Gastroesophageal sphincter (tissue), 4 donors: ENCODE results near the gene MLLT10. TPM values are rescaled to one million over a fixed set of nuclear protein-coding genes. Genes with fewer than 3 reads are reported as not detected.
"Not testable (repeated sequence)": the region's sequence is repeated elsewhere in the genome, so short reads cannot be mapped to it uniquely, and the experiment has no call there.

Experiments used
- ATAC-seq: fragments of 150-250 bp; one replicate; pipeline ENCODE4 v1.9.1; 2016; ENCODE audit warnings: mild to moderate bottlenecking, moderate library complexity
- H3K27ac ChIP-seq, 4 donors: fragments of 200-600 bp; sonication (generic) in 3 of 4; 1 replicate in 3 of 4; 2 replicates in 1 of 4; pipeline ENCODE4 v1.5.1; 2016 to 2019
- H3K27me3 ChIP-seq: fragments of 200-600 bp; sonication (generic); one replicate; pipeline ENCODE4 v1.5.1; 2019
- H3K36me3 ChIP-seq, 2 donors: fragments of 200-600 bp; sonication (generic); one replicate each; pipeline ENCODE4 v1.5.1; 2019; ENCODE audit warnings: control low read depth in 1 of 2
- H3K4me1 ChIP-seq, 3 donors: fragments of 200-600 bp; sonication (generic); 1 replicate in 2 of 3; 2 replicates in 1 of 3; pipeline ENCODE4 v1.5.1; 2016 to 2019; ENCODE audit warnings: control low read depth in 2 of 3
- H3K4me3 ChIP-seq, 2 donors: fragments of 200-600 bp; sonication (generic); one replicate each; pipeline ENCODE4 v1.5.1; 2019; ENCODE audit warnings: mild to moderate bottlenecking in 1 of 2, moderate library complexity in 1 of 2
- H3K9me3 ChIP-seq, 3 donors: fragments of 200-600 bp; sonication (generic); one replicate each; pipeline ENCODE4 v1.5.1; 2017 to 2019; ENCODE audit warnings: control low read depth in 2 of 3
- CTCF ChIP-seq, 4 experiments: fragments of 200-600 bp in 2 of 4; fragments of 450-650 bp in 2 of 4; sonication (generic) in 1 of 4; IDR thresholded peaks; one replicate each; pipeline ENCODE4 v1.5.1; 2017 to 2019; ENCODE audit warnings: antibody characterized with exemption in 4 of 4, mild to moderate bottlenecking in 2 of 4, moderate library complexity in 2 of 4
- EP300 ChIP-seq: sonication (generic); formaldehyde crosslinking; IDR thresholded peaks from one replicate; pipeline ENCODE4 v1.6.1; 2017; ENCODE audit warnings: antibody characterized with exemption, mild to moderate bottlenecking
- POLR2A ChIP-seq, 2 donors: fragments of 450-650 bp; IDR thresholded peaks; one replicate each; pipeline ENCODE4 v1.6.1; 2017; ENCODE audit warnings: antibody characterized with exemption in 2 of 2, mild to moderate bottlenecking in 2 of 2, moderate library complexity in 1 of 2
- POLR2AphosphoS5 ChIP-seq: sonication (generic); formaldehyde crosslinking; IDR thresholded peaks from one replicate; pipeline ENCODE4 v1.6.1; 2017; ENCODE audit warnings: antibody characterized with exemption
- WGBS, 2 donors: methylation state at CpG; one replicate each; pipeline ENCODE4 v1.1.5; 2018; ENCODE audit warnings: low coverage in 1 of 2; 5-methylcytosine and 5-hydroxymethylcytosine counted together
- total RNA-seq, 4 donors: library from RNA; depleted of rRNA; stranded (reverse); fragments of >200 nt; gene quantifications; one replicate each; pipeline ENCODE4 v1.1.0, GENCODE V29; 2016

Gene MLLT10
- total RNA-seq, 4 donors from 2014 or later = 27.2 to 52.1 (median 39.0) TPM

- no peak overlapping the region for H3K27ac ChIP-seq
- no peak for ATAC-seq
- H3K36me3 ChIP-seq = peaks cover 0 to 70% of the 10 kb centered on the region in 2 donors
- no peak for TF ChIP-seq POLR2A (IDR thresholded peaks at IDR 0.05)
- TF ChIP-seq POLR2AphosphoS5 = no peak
- no peak for TF ChIP-seq CTCF (IDR thresholded peaks at IDR 0.05)
- no peak for TF ChIP-seq EP300
- no peaks in the 10 kb centered on the region for H3K27me3 ChIP-seq
- no peaks in the 10 kb centered on the region for H3K9me3 ChIP-seq
- WGBS, 2 donors = 85 to 86% methylated on average over 3 to 6 of the region's 6 CpGs
- peaks cover 0 to 25% (median 0%) of the 10 kb centered on the region in 3 donors for H3K4me1 ChIP-seq
- H3K4me3 ChIP-seq = no peak overlapping the region
These were observed 13.2 kb downstream of the MLLT10 start for GRCh38 chr10:21547246-21547645.

GRCh38 chr10:21552638-21553037 lies 18.6 kb downstream of the MLLT10 start:
- Histone ChIP-seq H3K9me3 (no peaks in the 10 kb centered on the region), H3K36me3 (peaks cover 0 to 54% of the 10 kb centered on the region in 2 donors), H3K4me3 (no peak overlapping the region), H3K4me1 (peaks cover 0 to 40% (median 0%) of the 10 kb centered on the region in 3 donors), H3K27ac (no peak overlapping the region), H3K27me3 (no peaks in the 10 kb centered on the region)
- no peak for ATAC-seq
- WGBS, 2 donors = 91% methylated on average over 8 of the region's 8 CpGs; no CpG with 5 or more reads in 1 of the 2 donors
- TF ChIP-seq EP300 (no peak), POLR2AphosphoS5 (no peak), CTCF (IDR thresholded peaks at IDR 0.05) (no peak), POLR2A (IDR thresholded peaks at IDR 0.05) (no peak)

- peaks cover 0 to 54% of the 10 kb centered on the region in 2 donors for H3K36me3 ChIP-seq
- TF ChIP-seq EP300 (no peak), POLR2AphosphoS5 (no peak), POLR2A (IDR thresholded peaks at IDR 0.05) (no peak), CTCF (IDR thresholded peaks at IDR 0.05) (no peak)
These were observed 22.5 kb downstream of the MLLT10 start for GRCh38 chr10:21556527-21556926.

GRCh38 chr10:21558984-21559383 lies 25.0 kb downstream of the MLLT10 start:
- not testable (repeated sequence) for H3K27ac ChIP-seq, H3K27me3 ChIP-seq, H3K9me3 ChIP-seq, ATAC-seq, H3K4me3 ChIP-seq
- Histone ChIP-seq H3K36me3 (peaks cover 0 to 34% of the 10 kb centered on the region in 2 donors), H3K4me1 (peaks cover 0 to 26% (median 0%) of the 10 kb centered on the region in 3 donors)
- 97 to 98% methylated on average over 3 to 4 of the region's 7 CpGs for WGBS, 2 donors

More at GRCh38 chr10:21556527-21556926, 22.5 kb downstream of the MLLT10 start:
- Histone ChIP-seq H3K4me3 (no peak overlapping the region), H3K4me1 (peaks cover 0 to 27% (median 0%) of the 10 kb centered on the region in 3 donors), H3K9me3 (no peaks in the 10 kb centered on the region), H3K27me3 (no peaks in the 10 kb centered on the region), H3K27ac (no peak overlapping the region)
- no peak for ATAC-seq
- 80 to 86% methylated on average over 7 to 8 of the region's 8 CpGs for WGBS, 2 donors

GRCh38 chr10:21570761-21571521 lies 36.9 kb downstream of the MLLT10 start:
- no peaks in the 10 kb centered on the region for H3K27me3 ChIP-seq
- H3K9me3 ChIP-seq = no peaks in the 10 kb centered on the region
- no peak overlapping the region for H3K27ac ChIP-seq
- H3K4me1 ChIP-seq = peaks cover 0 to 52% (median 4%) of the 10 kb centered on the region in 3 donors
- no peak for ATAC-seq
- no peak for TF ChIP-seq POLR2AphosphoS5
- TF ChIP-seq CTCF (IDR thresholded peaks at IDR 0.05) = no peak
- no peak for TF ChIP-seq POLR2A (IDR thresholded peaks at IDR 0.05)
- TF ChIP-seq EP300 = no peak
- 69 to 90% methylated on average over 3 of the region's 3 CpGs for WGBS, 2 donors
- peaks cover 0 to 5% of the 10 kb centered on the region in 2 donors for H3K36me3 ChIP-seq
- no peak overlapping the region for H3K4me3 ChIP-seq
